ENCODE data around the gene PLN. TPM values are rescaled to one million over a fixed set of nuclear protein-coding genes. Genes with fewer than 3 reads are reported as not detected.

PLN gene
- total and polyA plus RNA-seq, 7 donors = 72.7 to 239 (median 208) TPM

- no peak overlapping the region for H3K4me3 ChIP-seq
- 32 to 43% (median 32%) methylated on average over 6 of the region's 6 CpGs for WGBS, 3 donors
- no peaks in the 10 kb centered on the region for H3K27me3 ChIP-seq (ENCODE audit: insufficient read depth in 3 of 3, low read length in 2 of 3)
- H3K9me3 ChIP-seq = no peaks in the 10 kb centered on the region
- peaks cover 53% of the 10 kb centered on the region for H3K4me1 ChIP-seq
- H3K27ac ChIP-seq = peak overlapping the region; percentile 87
- intact Hi-C loops (cut with DNase I) = no loop called here
- DNase-seq (no peak), ATAC-seq (no peak)
- TF ChIP-seq, protein P1, sequence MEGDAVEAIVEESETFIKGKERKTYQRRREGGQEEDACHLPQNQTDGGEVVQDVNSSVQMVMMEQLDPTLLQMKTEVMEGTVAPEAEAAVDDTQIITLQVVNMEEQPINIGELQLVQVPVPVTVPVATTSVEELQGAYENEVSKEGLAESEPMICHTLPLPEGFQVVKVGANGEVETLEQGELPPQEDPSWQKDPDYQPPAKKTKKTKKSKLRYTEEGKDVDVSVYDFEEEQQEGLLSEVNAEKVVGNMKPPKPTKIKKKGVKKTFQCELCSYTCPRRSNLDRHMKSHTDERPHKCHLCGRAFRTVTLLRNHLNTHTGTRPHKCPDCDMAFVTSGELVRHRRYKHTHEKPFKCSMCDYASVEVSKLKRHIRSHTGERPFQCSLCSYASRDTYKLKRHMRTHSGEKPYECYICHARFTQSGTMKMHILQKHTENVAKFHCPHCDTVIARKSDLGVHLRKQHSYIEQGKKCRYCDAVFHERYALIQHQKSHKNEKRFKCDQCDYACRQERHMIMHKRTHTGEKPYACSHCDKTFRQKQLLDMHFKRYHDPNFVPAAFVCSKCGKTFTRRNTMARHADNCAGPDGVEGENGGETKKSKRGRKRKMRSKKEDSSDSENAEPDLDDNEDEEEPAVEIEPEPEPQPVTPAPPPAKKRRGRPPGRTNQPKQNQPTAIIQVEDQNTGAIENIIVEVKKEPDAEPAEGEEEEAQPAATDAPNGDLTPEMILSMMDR (IDR thresholded peaks at IDR 0.05) = no peak
- peaks cover 0 to 18% of the 10 kb centered on the region in 2 donors for H3K36me3 ChIP-seq (ENCODE audit: insufficient read depth in 1 of 2, low read depth in 1 of 2)
These were observed 10.5 kb downstream of the PLN start for GRCh38 chr6:118558464-118559217.

DNA sequence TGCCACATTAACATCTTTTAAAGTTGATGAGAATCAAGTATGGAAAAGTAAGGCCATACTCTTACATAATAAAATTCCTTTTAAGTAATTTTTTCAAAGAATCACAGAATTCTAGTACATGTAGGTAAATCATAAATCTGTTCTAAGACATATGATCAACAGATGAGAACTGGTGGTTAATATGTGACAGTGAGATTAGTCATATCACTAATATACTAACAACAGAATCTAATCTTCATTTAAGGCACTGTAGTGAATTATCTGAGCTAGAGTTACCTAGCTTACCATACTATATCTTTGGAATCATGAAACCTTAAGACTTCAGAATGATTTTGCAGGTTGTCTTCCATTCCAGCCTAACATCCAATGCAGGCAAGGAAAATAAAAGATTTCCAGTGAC, 11.6 kb downstream of the PLN start:
- Histone ChIP-seq H3K36me3 (ENCODE audit: insufficient read depth in 1 of 2, low read depth in 1 of 2) (peaks cover 0 to 18% of the 10 kb centered on the region in 2 donors), H3K27ac (peak overlapping the region; percentile 87), H3K4me1 (peaks cover 43% of the 10 kb centered on the region), H3K9me3 (no peaks in the 10 kb centered on the region), H3K4me3 (no peak overlapping the region), H3K27me3 (ENCODE audit: insufficient read depth in 3 of 3, low read length in 2 of 3) (no peaks in the 10 kb centered on the region)
- no peak for ATAC-seq
- DNase-seq = no peak
- TF ChIP-seq, protein P1 (IDR thresholded peaks at IDR 0.05) = no peak
- intact Hi-C loops (cut with DNase I) = no loop called here

- Histone ChIP-seq H3K27ac (peak overlapping the region; percentile 55), H3K9me3 (no peaks in the 10 kb centered on the region), H3K4me3 (no peak overlapping the region), H3K27me3 (ENCODE audit: insufficient read depth in 3 of 3, low read length in 2 of 3) (no peaks in the 10 kb centered on the region), H3K36me3 (ENCODE audit: insufficient read depth in 1 of 2, low read depth in 1 of 2) (peaks cover 3 to 29% of the 10 kb centered on the region in 2 donors), H3K4me1 (peaks cover 39% of the 10 kb centered on the region)
- intact Hi-C loops (cut with DNase I) = no loop called here
- 66 to 74% (median 73%) methylated on average over 1 of the region's 1 CpG for WGBS, 3 donors
- ATAC-seq (no peak), DNase-seq (no peak)
- TF ChIP-seq, protein P1 (IDR thresholded peaks at IDR 0.05) = no peak
These were observed 14.2 kb downstream of the PLN start for GRCh38 chr6:118562248-118562647.

DNA sequence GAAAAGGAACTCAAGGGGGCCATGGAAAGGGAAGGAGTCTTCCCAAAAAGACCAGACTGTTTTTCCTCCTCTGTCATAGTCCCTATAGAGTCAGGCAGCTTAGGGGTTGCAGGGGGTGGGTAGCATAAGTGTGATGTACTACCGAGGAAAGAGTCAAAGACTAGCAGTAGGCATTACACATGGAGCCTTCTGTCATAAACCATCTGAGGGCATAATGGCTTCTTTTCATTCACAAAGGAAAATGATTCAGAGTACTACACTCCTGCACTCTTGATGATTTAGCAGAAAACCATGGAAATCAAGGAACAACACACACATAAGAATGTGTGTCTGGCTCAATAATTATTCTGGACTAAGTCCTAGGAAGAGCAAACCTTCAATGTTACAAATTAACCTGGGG, 14.9 kb downstream of the PLN start:
- H3K9me3 ChIP-seq = no peaks in the 10 kb centered on the region
- TF ChIP-seq, protein P1 (IDR thresholded peaks at IDR 0.05) = no peak
- ATAC-seq = peak in 2 of 4 donors; percentile 13 to 19
- no peaks in the 10 kb centered on the region for H3K27me3 ChIP-seq (ENCODE audit: insufficient read depth in 3 of 3, low read length in 2 of 3)
- no peak overlapping the region for H3K4me3 ChIP-seq
- intact Hi-C loops (cut with DNase I) = no loop called here
- no peak for DNase-seq
- peaks cover 34% of the 10 kb centered on the region for H3K4me1 ChIP-seq
- H3K27ac ChIP-seq = peak overlapping the region; percentile 55
- WGBS, 3 donors = 44 to 59% (median 48%) methylated on average over 1 of the region's 1 CpG
- peaks cover 3 to 29% of the 10 kb centered on the region in 2 donors for H3K36me3 ChIP-seq (ENCODE audit: insufficient read depth in 1 of 2, low read depth in 1 of 2)
